ENCODE measurements around the gene ALK. TPM values are rescaled to one million over a fixed set of nuclear protein-coding genes. Genes with fewer than 3 reads are reported as not detected.
A peak's percentile ranks its signal among the peaks of the same experiment; 100 is the strongest.
"Not testable (repeated sequence)": the region's sequence is repeated elsewhere in the genome, so short reads cannot be mapped to it uniquely, and the experiment has no call there.

Gene ALK
- total RNA-seq, 2 donors from 2014 or later: 0.25 TPM; not detected in 1

DNA sequence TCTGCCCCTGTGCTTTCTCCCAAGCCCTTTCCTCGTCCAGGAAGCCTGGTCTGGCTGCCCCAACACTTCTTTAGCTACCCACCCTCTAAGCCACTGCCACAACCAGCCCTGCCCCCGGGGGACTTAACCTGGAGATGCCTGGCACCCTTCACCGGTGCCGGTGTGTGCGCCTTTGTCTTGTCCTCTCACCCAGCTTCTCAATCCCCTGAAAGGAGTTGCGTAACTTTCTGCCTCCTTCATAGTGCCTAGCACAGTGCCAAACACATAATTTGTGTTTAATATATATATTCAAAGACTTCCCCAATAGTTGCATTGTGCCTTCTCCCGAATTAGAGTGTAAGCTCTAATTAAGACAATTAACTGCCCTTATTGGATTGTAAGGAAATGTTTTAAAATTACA is 70.6 kb downstream of the ALK start:
- H3K9me3 Mint-ChIP-seq: peaks cover 3 to 8% of the 10 kb centered on the region in 2 donors
- DNase-seq (no peak), ATAC-seq (replicated peaks in 1 of 2) (no peak)
- no peak overlapping the region for H3K27ac Mint-ChIP-seq
- no peak overlapping the region for H3K4me3 Mint-ChIP-seq
- H3K27me3 Mint-ChIP-seq (ENCODE audit: low read depth): peaks cover 8% of the 10 kb centered on the region
- H3K4me1 Mint-ChIP-seq (ENCODE audit: low read depth): no peaks in the 10 kb centered on the region
- H3K36me3 Mint-ChIP-seq (ENCODE audit: insufficient read depth in 2 of 2): peaks cover 0 to 1% of the 10 kb centered on the region in 2 donors

DNA sequence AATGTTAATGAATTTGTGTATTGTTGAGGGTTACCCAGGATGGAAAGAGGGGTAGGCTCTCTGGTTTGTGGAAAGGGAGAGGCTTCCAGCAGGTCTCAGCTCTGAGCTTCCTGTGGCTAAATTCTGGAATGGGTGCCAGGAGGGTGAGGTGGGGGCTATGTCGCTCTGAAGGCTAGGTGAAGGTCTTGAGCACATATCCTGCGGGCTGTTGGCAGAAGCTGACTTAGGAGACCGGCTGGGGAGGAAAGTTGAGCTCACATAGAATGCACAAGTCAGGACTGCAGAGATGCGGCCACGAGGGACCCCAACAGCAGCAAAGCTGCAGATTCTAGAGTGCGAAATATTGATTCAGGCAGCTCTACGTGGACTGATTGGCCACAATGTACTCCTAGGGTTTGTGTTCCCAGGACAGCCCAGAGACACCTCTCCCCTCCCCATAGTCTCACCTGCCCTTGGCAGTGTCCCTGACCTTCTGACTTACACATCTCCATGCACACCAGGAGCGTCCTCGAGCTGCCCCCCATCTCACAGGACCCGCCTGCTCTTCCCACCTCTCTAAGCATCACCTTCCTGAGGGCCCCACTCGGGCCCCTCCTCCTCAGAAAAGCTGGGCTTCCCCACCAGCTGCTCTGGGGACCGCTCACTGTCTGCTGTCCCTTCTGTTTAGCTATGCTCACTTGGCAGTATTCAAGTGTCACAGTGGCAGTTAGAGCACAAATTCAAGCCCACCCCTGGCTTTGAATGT is 72.6 kb downstream of the ALK start:
- H3K4me3 Mint-ChIP-seq: no peak overlapping the region
- peaks cover 5% of the 10 kb centered on the region for H3K27me3 Mint-ChIP-seq (ENCODE audit: low read depth)
- DNase-seq (no peak), ATAC-seq (replicated peaks in 1 of 2) (no peak)
- no peaks in the 10 kb centered on the region for H3K4me1 Mint-ChIP-seq (ENCODE audit: low read depth)
- H3K9me3 Mint-ChIP-seq: peaks cover 3 to 8% of the 10 kb centered on the region in 2 donors
- peaks cover 0 to 1% of the 10 kb centered on the region in 2 donors for H3K36me3 Mint-ChIP-seq (ENCODE audit: insufficient read depth in 2 of 2)
- no peak overlapping the region for H3K27ac Mint-ChIP-seq

DNA sequence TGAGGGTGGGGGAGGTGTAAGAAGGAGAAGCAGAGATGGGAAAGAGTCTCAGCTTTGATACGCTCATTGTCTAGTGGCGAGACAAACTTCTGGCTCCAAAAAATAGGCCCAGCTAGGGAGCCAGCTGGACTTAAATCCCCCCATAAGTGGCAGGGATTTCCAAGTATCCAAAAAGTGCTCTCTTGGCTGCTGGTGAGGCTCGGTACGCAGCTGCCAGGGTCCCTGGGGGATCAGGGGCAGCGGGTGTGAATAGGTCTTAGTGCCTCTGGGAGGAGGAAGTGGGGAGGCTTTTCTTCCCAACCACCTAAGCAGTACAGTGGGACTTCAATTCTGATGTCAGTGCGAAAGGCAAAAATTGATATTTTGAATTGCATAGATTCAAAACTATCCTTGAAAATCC is 73.5 kb downstream of the ALK start:
- no peaks in the 10 kb centered on the region for H3K4me1 Mint-ChIP-seq (ENCODE audit: low read depth)
- peaks cover 6% of the 10 kb centered on the region for H3K27me3 Mint-ChIP-seq (ENCODE audit: low read depth)
- H3K27ac Mint-ChIP-seq: no peak overlapping the region
- no peak overlapping the region for H3K4me3 Mint-ChIP-seq
- peaks cover 0 to 1% of the 10 kb centered on the region in 2 donors for H3K36me3 Mint-ChIP-seq (ENCODE audit: insufficient read depth in 2 of 2)
- H3K9me3 Mint-ChIP-seq: peaks cover 0 to 3% of the 10 kb centered on the region in 2 donors
- DNase-seq: no peak
- ATAC-seq (replicated peaks in 1 of 2): no peak

DNA sequence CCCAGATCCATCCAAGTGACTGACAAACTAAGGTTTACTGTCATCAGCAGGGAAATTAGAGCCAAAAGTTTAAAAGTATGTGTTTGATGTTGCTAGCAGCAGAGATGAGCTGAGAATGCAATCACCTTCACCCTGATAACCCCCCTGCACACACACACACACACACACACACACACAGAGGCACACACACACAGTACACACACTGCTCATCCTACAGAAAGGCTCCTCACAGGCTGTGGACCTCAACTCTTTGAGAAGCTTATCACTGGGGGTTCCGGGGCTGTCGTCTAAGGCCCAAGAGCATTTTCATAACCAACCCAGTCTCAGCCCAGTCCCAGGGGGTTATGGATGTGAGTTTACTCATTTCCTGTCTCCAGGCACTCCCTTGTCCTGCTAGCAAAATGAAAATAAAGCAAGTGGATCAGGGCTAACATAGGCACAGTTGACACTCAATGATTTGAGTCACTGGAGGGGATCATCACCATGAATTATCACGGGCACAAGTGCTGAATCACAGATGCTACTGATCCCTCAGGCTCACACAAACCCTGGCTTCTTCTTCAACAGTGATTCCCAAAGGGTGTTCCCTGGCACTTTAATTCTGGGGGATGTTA is 76.6 kb downstream of the ALK start:
- Mint-ChIP-seq H3K27me3 (ENCODE audit: low read depth) (peaks cover 25% of the 10 kb centered on the region), H3K27ac (no peak overlapping the region), H3K4me3 (no peak overlapping the region), H3K4me1 (ENCODE audit: low read depth) (no peaks in the 10 kb centered on the region), H3K9me3 (no peaks in the 10 kb centered on the region), H3K36me3 (ENCODE audit: insufficient read depth in 2 of 2) (no peaks in the 10 kb centered on the region)
- DNase-seq (no peak), ATAC-seq (replicated peaks in 1 of 2) (no peak)

DNA sequence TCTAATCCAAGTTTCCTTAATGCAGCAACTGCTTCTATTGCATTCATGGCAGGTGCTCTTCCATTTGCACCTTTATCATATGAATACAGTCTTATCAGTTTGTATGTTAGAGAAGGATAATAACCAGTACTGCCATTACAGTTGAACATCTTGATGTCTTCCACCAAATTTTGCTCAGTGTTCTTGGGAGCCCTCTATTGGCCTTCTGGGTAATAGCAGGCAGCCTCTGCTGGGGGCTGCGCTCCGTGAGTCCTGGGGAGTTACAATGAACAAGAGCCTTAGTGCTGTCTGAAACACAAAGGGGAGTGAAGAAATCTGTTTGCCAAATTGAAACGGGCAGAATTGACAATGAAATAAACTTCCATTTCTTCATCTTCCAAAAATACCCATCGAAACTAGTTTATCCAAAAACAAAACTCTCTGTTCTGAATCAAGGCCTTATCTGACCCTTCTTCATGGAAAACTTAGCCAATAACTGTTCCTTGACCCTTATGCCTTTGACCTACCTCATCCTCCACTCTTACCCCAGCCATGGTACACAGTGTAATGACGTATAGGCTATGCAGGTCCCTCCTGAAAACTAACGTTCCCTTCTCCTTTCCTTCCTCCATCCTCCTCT is 79.9 kb downstream of the ALK start:
- no peak overlapping the region for H3K27ac Mint-ChIP-seq
- H3K36me3 Mint-ChIP-seq (ENCODE audit: insufficient read depth in 2 of 2): peaks cover 0 to 2% of the 10 kb centered on the region in 2 donors
- peaks cover 6 to 7% of the 10 kb centered on the region in 2 donors for H3K9me3 Mint-ChIP-seq
- DNase-seq (peak; percentile 15 to 22), ATAC-seq (replicated peaks in 1 of 2) (no peak)
- H3K4me3 Mint-ChIP-seq: no peak overlapping the region
- peaks cover 27% of the 10 kb centered on the region for H3K27me3 Mint-ChIP-seq (ENCODE audit: low read depth)
- H3K4me1 Mint-ChIP-seq (ENCODE audit: low read depth): no peaks in the 10 kb centered on the region

DNA sequence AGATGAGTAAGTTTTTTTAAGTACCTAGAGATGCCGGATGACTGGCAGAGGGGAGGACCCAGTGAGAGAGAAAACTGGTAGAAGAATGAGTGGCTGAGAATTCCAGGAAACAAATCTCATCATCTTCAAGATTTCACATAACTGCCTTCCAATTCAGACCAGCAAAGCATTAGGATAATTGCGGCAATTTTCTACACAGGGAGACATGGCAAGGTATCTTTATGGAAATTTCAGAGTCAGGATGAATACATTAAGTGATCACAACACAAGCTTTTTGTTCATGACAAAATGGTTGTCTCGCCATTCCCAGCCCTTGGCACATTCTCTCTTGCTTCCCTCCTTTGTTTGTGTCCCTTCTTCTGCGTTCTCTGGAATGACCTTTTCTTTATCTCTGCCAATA is 82.1 kb downstream of the ALK start:
- ATAC-seq (replicated peaks in 1 of 2) (no peak), DNase-seq (no peak)
- no peak overlapping the region for H3K27ac Mint-ChIP-seq
- no peak overlapping the region for H3K4me3 Mint-ChIP-seq
- peaks cover 27% of the 10 kb centered on the region for H3K27me3 Mint-ChIP-seq (ENCODE audit: low read depth)
- H3K36me3 Mint-ChIP-seq (ENCODE audit: insufficient read depth in 2 of 2): peaks cover 0 to 2% of the 10 kb centered on the region in 2 donors
- no peaks in the 10 kb centered on the region for H3K4me1 Mint-ChIP-seq (ENCODE audit: low read depth)
- H3K9me3 Mint-ChIP-seq: peaks cover 6 to 11% of the 10 kb centered on the region in 2 donors

DNA sequence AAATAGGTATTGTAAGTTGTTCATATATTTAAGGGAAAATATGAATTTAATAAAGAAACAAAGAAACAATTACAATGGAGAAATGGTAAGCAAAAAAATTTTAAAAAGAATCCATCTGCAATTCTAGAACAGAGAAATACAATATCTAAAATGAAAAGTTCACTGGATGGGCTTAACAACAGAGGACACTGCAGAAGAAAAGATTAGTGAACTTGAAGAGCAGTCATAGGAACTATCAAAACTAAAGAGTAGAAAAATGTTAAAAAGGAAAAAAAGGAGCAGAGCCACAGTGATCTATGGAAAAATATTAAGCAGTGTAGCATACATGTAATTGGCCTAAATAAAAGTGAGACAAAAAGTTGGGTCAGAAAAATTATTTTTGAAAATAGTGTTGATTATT is 83.5 kb downstream of the ALK start:
- no peak for ATAC-seq (replicated peaks in 1 of 2)
- DNase-seq: no peak
- no peak overlapping the region for H3K27ac Mint-ChIP-seq
- no peak overlapping the region for H3K4me3 Mint-ChIP-seq
- peaks cover 6 to 11% of the 10 kb centered on the region in 2 donors for H3K9me3 Mint-ChIP-seq
- H3K27me3 Mint-ChIP-seq (ENCODE audit: low read depth): peaks cover 21% of the 10 kb centered on the region
- H3K36me3 Mint-ChIP-seq (ENCODE audit: insufficient read depth in 2 of 2): peaks cover 0 to 2% of the 10 kb centered on the region in 2 donors
- no peaks in the 10 kb centered on the region for H3K4me1 Mint-ChIP-seq (ENCODE audit: low read depth)

DNA sequence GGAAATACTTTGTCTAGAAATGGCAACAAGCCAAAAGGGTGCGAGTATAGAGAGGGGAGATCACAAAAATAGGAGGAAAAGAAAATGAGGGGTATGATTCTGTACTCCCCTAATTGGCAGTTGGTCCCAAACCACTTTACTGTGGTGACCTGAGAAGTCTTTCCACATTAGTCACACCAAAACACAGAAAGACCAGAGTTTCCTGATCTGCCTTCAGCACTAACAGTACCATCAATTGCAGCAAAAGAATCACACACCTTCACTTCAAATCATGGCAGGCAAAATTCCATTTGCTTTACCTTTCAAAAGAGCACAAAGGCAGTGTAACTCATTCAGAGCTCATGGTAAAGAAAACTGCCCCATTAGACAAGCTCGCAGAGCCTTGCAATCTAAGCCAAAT is 86.8 kb downstream of the ALK start:
- peaks cover 0 to 2% of the 10 kb centered on the region in 2 donors for H3K36me3 Mint-ChIP-seq (ENCODE audit: insufficient read depth in 2 of 2)
- ATAC-seq (replicated peaks in 1 of 2) (no peak), DNase-seq (no peak)
- H3K4me1 Mint-ChIP-seq (ENCODE audit: low read depth): no peaks in the 10 kb centered on the region
- no peak overlapping the region for H3K4me3 Mint-ChIP-seq
- peaks cover 11% of the 10 kb centered on the region for H3K27me3 Mint-ChIP-seq (ENCODE audit: low read depth)
- H3K27ac Mint-ChIP-seq: no peak overlapping the region
- H3K9me3 Mint-ChIP-seq: peaks cover 8 to 11% of the 10 kb centered on the region in 2 donors

DNA sequence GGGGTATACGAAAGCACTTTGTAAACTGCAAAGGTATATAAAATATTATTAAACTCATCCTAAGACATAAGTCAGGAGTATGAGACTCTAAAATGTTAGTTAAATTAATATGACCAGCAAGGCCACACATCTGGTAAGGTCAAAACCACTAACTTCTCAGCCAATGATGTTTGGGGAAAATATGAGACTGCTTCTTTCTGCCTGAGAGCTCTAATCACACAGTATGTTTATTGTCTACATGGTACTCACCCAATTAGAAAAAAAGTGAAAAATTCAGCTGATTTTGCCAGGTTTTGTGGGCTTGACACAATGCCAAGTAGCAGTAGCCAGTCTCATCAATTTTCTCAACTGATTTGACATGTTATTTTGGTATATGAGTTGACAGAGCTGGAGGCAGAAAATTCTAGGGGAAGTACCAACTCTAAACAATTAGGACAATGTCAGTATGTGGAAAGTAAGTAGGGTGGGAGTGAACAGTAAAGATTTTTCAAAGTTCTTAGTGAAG is 87.3 kb downstream of the ALK start:
- Mint-ChIP-seq H3K36me3 (ENCODE audit: insufficient read depth in 2 of 2) (peaks cover 0 to 2% of the 10 kb centered on the region in 2 donors), H3K27me3 (ENCODE audit: low read depth) (peaks cover 11% of the 10 kb centered on the region), H3K4me1 (ENCODE audit: low read depth) (no peaks in the 10 kb centered on the region), H3K4me3 (no peak overlapping the region), H3K9me3 (peaks cover 8 to 11% of the 10 kb centered on the region in 2 donors), H3K27ac (no peak overlapping the region)
- no peak for DNase-seq
- ATAC-seq (replicated peaks in 1 of 2): no peak

DNA sequence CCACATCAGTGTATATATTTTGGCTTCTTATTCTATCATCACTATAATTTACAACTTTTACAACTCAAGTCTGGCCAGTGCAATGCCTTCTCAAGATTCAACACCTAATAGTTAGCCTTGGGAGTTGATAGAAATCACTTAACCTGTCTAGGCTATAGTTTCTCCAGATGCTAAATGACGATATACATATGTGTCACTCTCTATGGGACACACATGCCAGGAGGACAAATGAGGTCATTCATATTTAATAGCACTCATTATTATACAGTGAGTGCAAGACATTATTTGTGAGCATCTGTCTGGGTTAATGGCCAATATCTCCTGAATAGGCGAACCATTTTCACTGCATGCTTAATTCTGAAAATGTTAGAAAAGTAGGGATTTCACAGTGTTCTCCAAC is 89.8 kb downstream of the ALK start:
- H3K27ac Mint-ChIP-seq: no peak overlapping the region
- no peak overlapping the region for H3K4me3 Mint-ChIP-seq
- no peaks in the 10 kb centered on the region for H3K4me1 Mint-ChIP-seq (ENCODE audit: low read depth)
- peaks cover 4 to 5% of the 10 kb centered on the region in 2 donors for H3K9me3 Mint-ChIP-seq
- H3K27me3 Mint-ChIP-seq (ENCODE audit: low read depth): peaks cover 11% of the 10 kb centered on the region
- no peak for ATAC-seq (replicated peaks in 1 of 2)
- no peaks in the 10 kb centered on the region for H3K36me3 Mint-ChIP-seq (ENCODE audit: insufficient read depth in 2 of 2)
- no peak for DNase-seq

DNA sequence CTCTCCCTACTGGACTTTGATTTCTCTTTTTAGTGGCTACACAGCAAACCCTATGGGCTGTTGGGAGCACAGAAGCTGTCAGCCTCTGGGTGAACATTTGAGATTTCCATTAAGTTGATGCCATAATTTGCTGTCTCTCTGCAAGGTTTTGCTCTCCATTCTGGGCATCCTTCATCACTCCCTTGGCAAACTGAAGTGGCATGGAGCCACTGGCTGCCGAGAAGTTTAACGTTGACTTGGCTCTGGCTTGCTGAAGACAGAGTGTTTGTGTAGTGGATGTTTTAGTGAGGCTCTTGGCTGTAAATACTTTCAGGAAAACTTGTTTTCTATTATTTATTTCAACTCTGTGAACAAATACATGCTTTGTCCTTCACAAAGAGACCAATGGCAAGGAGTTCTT is 91.5 kb downstream of the ALK start:
- Mint-ChIP-seq H3K9me3 (peaks cover 0 to 4% of the 10 kb centered on the region in 2 donors), H3K27ac (no peak overlapping the region), H3K36me3 (ENCODE audit: insufficient read depth in 2 of 2) (no peaks in the 10 kb centered on the region), H3K27me3 (ENCODE audit: low read depth) (peaks cover 11% of the 10 kb centered on the region), H3K4me1 (ENCODE audit: low read depth) (no peaks in the 10 kb centered on the region), H3K4me3 (no peak overlapping the region)
- ATAC-seq (replicated peaks in 1 of 2) (no peak), DNase-seq (no peak)

DNA sequence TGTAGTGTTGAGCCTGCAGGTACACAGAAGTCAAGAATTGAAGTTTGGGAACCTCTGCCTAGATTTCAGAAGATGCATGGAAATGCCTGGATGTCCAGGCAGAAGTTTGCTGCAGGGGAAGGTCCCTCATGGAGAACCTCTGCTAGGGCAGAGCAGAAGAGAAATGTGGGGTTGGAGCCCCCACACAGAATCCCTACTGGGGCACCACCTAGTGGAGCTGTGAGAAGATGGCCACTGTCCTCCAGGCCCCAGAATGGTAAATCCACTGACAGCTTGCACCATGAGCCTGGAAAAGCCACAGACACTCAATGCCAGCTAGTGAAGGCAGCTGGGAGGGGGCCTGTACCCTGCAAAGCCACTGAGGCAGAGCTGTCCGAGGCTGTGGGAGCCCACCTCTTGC is 97.2 kb downstream of the ALK start:
- not testable (repeated sequence) for H3K27me3 Mint-ChIP-seq (ENCODE audit: low read depth); H3K4me3 Mint-ChIP-seq; DNase-seq; H3K36me3 Mint-ChIP-seq (ENCODE audit: insufficient read depth in 2 of 2); H3K9me3 Mint-ChIP-seq; ATAC-seq (replicated peaks in 1 of 2); H3K4me1 Mint-ChIP-seq (ENCODE audit: low read depth); H3K27ac Mint-ChIP-seq

DNA sequence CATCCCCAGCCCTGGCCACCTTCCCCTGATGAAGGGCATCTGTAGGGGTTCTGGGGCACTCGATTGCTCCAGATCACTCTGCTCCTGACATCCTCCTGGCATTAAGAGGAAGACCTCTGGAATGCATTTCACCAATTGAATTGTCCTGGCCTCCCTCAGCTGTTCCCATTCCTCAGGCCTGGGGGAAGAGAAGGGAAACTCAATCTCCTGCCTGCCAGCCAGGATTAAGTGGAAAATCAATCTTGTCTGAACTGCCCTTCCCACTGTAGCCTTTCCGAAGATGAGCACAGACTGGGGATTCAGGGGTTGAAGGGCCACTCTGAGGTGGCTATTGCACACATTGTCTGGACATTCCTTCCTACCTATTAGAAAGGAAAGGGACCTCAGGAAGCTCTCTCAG is 99.8 kb downstream of the ALK start:
- Mint-ChIP-seq H3K9me3 (no peaks in the 10 kb centered on the region), H3K27ac (no peak overlapping the region), H3K4me3 (no peak overlapping the region), H3K27me3 (ENCODE audit: low read depth) (no peaks in the 10 kb centered on the region), H3K36me3 (ENCODE audit: insufficient read depth in 2 of 2) (no peaks in the 10 kb centered on the region), H3K4me1 (ENCODE audit: low read depth) (no peaks in the 10 kb centered on the region)
- no peak for ATAC-seq (replicated peaks in 1 of 2)
- no peak for DNase-seq
